ENCODE data around the gene DCLK2.

- TF ChIP-seq, protein P1, sequence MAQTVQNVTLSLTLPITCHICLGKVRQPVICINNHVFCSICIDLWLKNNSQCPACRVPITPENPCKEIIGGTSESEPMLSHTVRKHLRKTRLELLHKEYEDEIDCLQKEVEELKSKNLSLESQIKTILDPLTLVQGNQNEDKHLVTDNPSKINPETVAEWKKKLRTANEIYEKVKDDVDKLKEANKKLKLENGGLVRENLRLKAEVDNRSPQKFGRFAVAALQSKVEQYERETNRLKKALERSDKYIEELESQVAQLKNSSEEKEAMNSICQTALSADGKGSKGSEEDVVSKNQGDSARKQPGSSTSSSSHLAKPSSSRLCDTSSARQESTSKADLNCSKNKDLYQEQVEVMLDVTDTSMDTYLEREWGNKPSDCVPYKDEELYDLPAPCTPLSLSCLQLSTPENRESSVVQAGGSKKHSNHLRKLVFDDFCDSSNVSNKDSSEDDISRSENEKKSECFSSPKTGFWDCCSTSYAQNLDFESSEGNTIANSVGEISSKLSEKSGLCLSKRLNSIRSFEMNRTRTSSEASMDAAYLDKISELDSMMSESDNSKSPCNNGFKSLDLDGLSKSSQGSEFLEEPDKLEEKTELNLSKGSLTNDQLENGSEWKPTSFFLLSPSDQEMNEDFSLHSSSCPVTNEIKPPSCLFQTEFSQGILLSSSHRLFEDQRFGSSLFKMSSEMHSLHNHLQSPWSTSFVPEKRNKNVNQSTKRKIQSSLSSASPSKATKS (CRISPR knock-in tag; IDR thresholded peaks at IDR 0.05): no peak
- no peak for TF ChIP-seq ZBTB1 (CRISPR knock-in tag; IDR thresholded peaks at IDR 0.05; ENCODE audit: borderline replicate concordance)
- no peak for TF ChIP-seq FOXA1 (IDR thresholded peaks at IDR 0.05)
- TF ChIP-seq FOXA1 (CRISPR knock-in tag; IDR thresholded peaks at IDR 0.05): no peak
- TF ChIP-seq CC2D1A (CRISPR knock-in tag; IDR thresholded peaks at IDR 0.05): no peak
- TF ChIP-seq EP300 (IDR thresholded peaks at IDR 0.05; ENCODE audit: low read depth in 2 of 2, low read length in 2 of 2): no peak
- TF ChIP-seq EP300 (CRISPR knock-in tag; IDR thresholded peaks at IDR 0.05; ENCODE audit: borderline replicate concordance): no peak
- TF ChIP-seq SETDB1 (CRISPR knock-in tag; IDR thresholded peaks at IDR 0.05; ENCODE audit: borderline replicate concordance): no peak
- TF ChIP-seq, protein P2, sequence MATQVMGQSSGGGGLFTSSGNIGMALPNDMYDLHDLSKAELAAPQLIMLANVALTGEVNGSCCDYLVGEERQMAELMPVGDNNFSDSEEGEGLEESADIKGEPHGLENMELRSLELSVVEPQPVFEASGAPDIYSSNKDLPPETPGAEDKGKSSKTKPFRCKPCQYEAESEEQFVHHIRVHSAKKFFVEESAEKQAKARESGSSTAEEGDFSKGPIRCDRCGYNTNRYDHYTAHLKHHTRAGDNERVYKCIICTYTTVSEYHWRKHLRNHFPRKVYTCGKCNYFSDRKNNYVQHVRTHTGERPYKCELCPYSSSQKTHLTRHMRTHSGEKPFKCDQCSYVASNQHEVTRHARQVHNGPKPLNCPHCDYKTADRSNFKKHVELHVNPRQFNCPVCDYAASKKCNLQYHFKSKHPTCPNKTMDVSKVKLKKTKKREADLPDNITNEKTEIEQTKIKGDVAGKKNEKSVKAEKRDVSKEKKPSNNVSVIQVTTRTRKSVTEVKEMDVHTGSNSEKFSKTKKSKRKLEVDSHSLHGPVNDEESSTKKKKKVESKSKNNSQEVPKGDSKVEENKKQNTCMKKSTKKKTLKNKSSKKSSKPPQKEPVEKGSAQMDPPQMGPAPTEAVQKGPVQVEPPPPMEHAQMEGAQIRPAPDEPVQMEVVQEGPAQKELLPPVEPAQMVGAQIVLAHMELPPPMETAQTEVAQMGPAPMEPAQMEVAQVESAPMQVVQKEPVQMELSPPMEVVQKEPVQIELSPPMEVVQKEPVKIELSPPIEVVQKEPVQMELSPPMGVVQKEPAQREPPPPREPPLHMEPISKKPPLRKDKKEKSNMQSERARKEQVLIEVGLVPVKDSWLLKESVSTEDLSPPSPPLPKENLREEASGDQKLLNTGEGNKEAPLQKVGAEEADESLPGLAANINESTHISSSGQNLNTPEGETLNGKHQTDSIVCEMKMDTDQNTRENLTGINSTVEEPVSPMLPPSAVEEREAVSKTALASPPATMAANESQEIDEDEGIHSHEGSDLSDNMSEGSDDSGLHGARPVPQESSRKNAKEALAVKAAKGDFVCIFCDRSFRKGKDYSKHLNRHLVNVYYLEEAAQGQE (IDR thresholded peaks at IDR 0.05; ENCODE audit: borderline replicate concordance in 1 of 2, low read depth in 1 of 2, low read length in 2 of 2): no peak
- TF ChIP-seq SRF (IDR thresholded peaks at IDR 0.05; ENCODE audit: low read depth, low read length): no peak
- no peak for TF ChIP-seq ZFX (CRISPR knock-in tag; IDR thresholded peaks at IDR 0.05; ENCODE audit: low read depth)
- TF ChIP-seq, protein P3, sequence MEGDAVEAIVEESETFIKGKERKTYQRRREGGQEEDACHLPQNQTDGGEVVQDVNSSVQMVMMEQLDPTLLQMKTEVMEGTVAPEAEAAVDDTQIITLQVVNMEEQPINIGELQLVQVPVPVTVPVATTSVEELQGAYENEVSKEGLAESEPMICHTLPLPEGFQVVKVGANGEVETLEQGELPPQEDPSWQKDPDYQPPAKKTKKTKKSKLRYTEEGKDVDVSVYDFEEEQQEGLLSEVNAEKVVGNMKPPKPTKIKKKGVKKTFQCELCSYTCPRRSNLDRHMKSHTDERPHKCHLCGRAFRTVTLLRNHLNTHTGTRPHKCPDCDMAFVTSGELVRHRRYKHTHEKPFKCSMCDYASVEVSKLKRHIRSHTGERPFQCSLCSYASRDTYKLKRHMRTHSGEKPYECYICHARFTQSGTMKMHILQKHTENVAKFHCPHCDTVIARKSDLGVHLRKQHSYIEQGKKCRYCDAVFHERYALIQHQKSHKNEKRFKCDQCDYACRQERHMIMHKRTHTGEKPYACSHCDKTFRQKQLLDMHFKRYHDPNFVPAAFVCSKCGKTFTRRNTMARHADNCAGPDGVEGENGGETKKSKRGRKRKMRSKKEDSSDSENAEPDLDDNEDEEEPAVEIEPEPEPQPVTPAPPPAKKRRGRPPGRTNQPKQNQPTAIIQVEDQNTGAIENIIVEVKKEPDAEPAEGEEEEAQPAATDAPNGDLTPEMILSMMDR (CRISPR knock-in tag; IDR thresholded peaks at IDR 0.05): no peak
- TF ChIP-seq ATF1 (CRISPR knock-in tag; IDR thresholded peaks at IDR 0.05): no peak
- TF ChIP-seq POLR2A (IDR thresholded peaks at IDR 0.05; ENCODE audit: insufficient read depth in 1 of 2, low read depth in 2 of 2, low read length in 2 of 2): no peak
- TF ChIP-seq, protein P4, sequence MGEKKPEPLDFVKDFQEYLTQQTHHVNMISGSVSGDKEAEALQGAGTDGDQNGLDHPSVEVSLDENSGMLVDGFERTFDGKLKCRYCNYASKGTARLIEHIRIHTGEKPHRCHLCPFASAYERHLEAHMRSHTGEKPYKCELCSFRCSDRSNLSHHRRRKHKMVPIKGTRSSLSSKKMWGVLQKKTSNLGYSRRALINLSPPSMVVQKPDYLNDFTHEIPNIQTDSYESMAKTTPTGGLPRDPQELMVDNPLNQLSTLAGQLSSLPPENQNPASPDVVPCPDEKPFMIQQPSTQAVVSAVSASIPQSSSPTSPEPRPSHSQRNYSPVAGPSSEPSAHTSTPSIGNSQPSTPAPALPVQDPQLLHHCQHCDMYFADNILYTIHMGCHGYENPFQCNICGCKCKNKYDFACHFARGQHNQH (CRISPR knock-in tag; IDR thresholded peaks at IDR 0.05): no peak
These were observed 2.1 kb downstream of the DCLK2 start for GRCh38 chr4:150080337-150080736.
